Osteoblast (primary cell): ENCODE data around the gene MUC21. TPM values are rescaled to one million over a fixed set of nuclear protein-coding genes. Genes with fewer than 3 reads are reported as not detected.

Experiments used
- DNase-seq: peaks from one replicate; pipeline ENCODE4 v3.0.0; 2011; ENCODE audit warnings: low spot score, mixed read lengths; ENCODE audit not compliant: insufficient read length; ENCODE audit errors: missing footprints
- H2AFZ ChIP-seq: 2 replicates; pipeline ENCODE4 v1.6.0; 2011; ENCODE audit warnings: mild to moderate bottlenecking, low read length
- H3K27ac ChIP-seq: 2 replicates; pipeline ENCODE4 v1.5.1; 2011; ENCODE audit warnings: mild to moderate bottlenecking, low read depth, low read length, moderate library complexity
- H3K27me3 ChIP-seq: 2 replicates; pipeline ENCODE4 v1.6.0; 2012; ENCODE audit warnings: mild to moderate bottlenecking, control low read depth, inconsistent platforms, low read length, moderate library complexity; ENCODE audit not compliant: insufficient read depth
- H3K36me3 ChIP-seq: 2 replicates; pipeline ENCODE4 v1.5.1; 2011; ENCODE audit warnings: mild to moderate bottlenecking, low read length, control low read depth, moderate library complexity; ENCODE audit not compliant: insufficient read depth
- H3K4me1 ChIP-seq: 2 replicates; pipeline ENCODE4 v1.5.1; 2011; ENCODE audit warnings: mild to moderate bottlenecking, low read length, control low read depth, moderate library complexity; ENCODE audit not compliant: insufficient read depth
- H3K4me2 ChIP-seq: 2 replicates; pipeline ENCODE4 v1.6.0; 2011; ENCODE audit warnings: mild to moderate bottlenecking, low read length; ENCODE audit not compliant: insufficient read depth
- H3K4me3 ChIP-seq: fragments of 200-600 bp; sonication (generic); 3 replicates; pipeline ENCODE4 v1.5.1; 2012; ENCODE audit warnings: mild to moderate bottlenecking, low read length, inconsistent platforms; ENCODE audit not compliant: insufficient read depth
- H3K79me2 ChIP-seq: 2 replicates; pipeline ENCODE4 v1.6.0; 2012; ENCODE audit warnings: mild to moderate bottlenecking, low read length, control low read depth, inconsistent platforms; ENCODE audit not compliant: insufficient read depth
- H3K9me3 ChIP-seq: 2 replicates; pipeline ENCODE4 v1.5.1; 2011; ENCODE audit warnings: low read depth, low read length, control low read depth
- H4K20me1 ChIP-seq: 2 replicates; pipeline ENCODE4 v1.6.0; 2012; ENCODE audit warnings: mild to moderate bottlenecking, low read length, control low read depth; ENCODE audit not compliant: insufficient read depth
- CTCF ChIP-seq: IDR thresholded peaks from 2 replicates; pipeline ENCODE4 v1.5.1; 2011; ENCODE audit warnings: mild to moderate bottlenecking, low read depth, low read length, moderate library complexity; ENCODE audit errors: extremely low read depth
- total RNA-seq: library from RNA; depleted of rRNA; stranded (reverse); fragments of >200 nt; gene quantifications from 2 replicates; pipeline ENCODE4 v1.2.3, GENCODE V29; 2012

The MUC21 gene
- total RNA-seq, 1 donor: not detected

- Histone ChIP-seq H3K4me2 (peak overlapping the region; percentile 84), H3K9me3 (no peaks in the 10 kb centered on the region), H3K4me3 (peak overlapping the region; percentile 71), H3K4me1 (peaks cover 14% of the 10 kb centered on the region), H2AFZ (peak overlapping the region; percentile 89), H3K79me2 (no peaks in the 10 kb centered on the region), H3K27me3 (peaks cover 38% of the 10 kb centered on the region), H4K20me1 (no peaks in the 10 kb centered on the region), H3K27ac (no peak overlapping the region), H3K36me3 (no peaks in the 10 kb centered on the region)
- no peak for DNase-seq
- no peak for TF ChIP-seq CTCF
Measured at GRCh38 chr6:30954631-30955366, 28.7 kb upstream of the MUC21 start.

- Histone ChIP-seq H3K79me2 (no peaks in the 10 kb centered on the region), H3K36me3 (no peaks in the 10 kb centered on the region), H2AFZ (peak overlapping the region; percentile 89), H3K27ac (no peak overlapping the region), H3K4me3 (peak overlapping the region; percentile 71), H3K4me1 (peaks cover 14% of the 10 kb centered on the region), H3K27me3 (peaks cover 38% of the 10 kb centered on the region), H4K20me1 (no peaks in the 10 kb centered on the region), H3K9me3 (no peaks in the 10 kb centered on the region), H3K4me2 (peak overlapping the region; percentile 84)
- DNase-seq: peak; percentile 77
- TF ChIP-seq CTCF: no peak
Measured at GRCh38 chr6:30955367-30956042, 28.0 kb upstream of the MUC21 start.

GRCh38 chr6:30957716-30958115 lies 25.8 kb upstream of the MUC21 start:
- peaks cover 21% of the 10 kb centered on the region for H3K27me3 ChIP-seq
- no peak overlapping the region for H3K4me2 ChIP-seq
- no peaks in the 10 kb centered on the region for H3K36me3 ChIP-seq
- no peak overlapping the region for H3K4me3 ChIP-seq
- no peak for TF ChIP-seq CTCF
- DNase-seq: no peak
- peaks cover 17% of the 10 kb centered on the region for H3K4me1 ChIP-seq
- H2AFZ ChIP-seq: no peak overlapping the region
- H3K79me2 ChIP-seq: no peaks in the 10 kb centered on the region
- no peak overlapping the region for H3K27ac ChIP-seq
- H4K20me1 ChIP-seq: no peaks in the 10 kb centered on the region
- no peaks in the 10 kb centered on the region for H3K9me3 ChIP-seq
